IMR-90 (cell line): Measurements from ENCODE around the gene SYT3.

Experiments used
- CTCF ChIP-seq: conservative IDR thresholded peaks from 2 replicates; pipeline ENCODE4 v1.5.1; 2012; ENCODE audit warnings: mild to moderate bottlenecking, low read depth, low read length, improper control_type of control experiment
- MAFK ChIP-seq: IDR thresholded peaks from 2 replicates; pipeline ENCODE4 v1.6.1; 2012; ENCODE audit warnings: low read depth, low read length, improper control_type of control experiment
- POLR2A ChIP-seq: IDR thresholded peaks from 2 replicates; pipeline ENCODE4 v1.6.1; 2012; ENCODE audit warnings: mild to moderate bottlenecking, low read depth, low read length

GRCh38 chr19:50677636-50678035 lies 38.0 kb upstream of the SYT3 start:
- no peak for TF ChIP-seq POLR2A
- TF ChIP-seq MAFK = no peak
- TF ChIP-seq CTCF = no peak
